Breast epithelium (tissue), 4 donors: ENCODE data around the gene RAB5IF. TPM values are rescaled to one million over a fixed set of nuclear protein-coding genes. Genes with fewer than 3 reads are reported as not detected.
A peak's percentile ranks its signal among the peaks of the same experiment; 100 is the strongest.

Experiments used
- DNase-seq, 2 donors: peaks; one replicate each; pipeline ENCODE4 v3.0.0-alpha.2; 2019; ENCODE audit warnings: low spot score in 2 of 2
- H3K27ac ChIP-seq, 2 donors: fragments of 200-600 bp; sonication (generic) in 1 of 2; one replicate each; pipeline ENCODE4 v1.5.1; 2016 to 2019; ENCODE audit warnings: mild to moderate bottlenecking in 1 of 2
- H3K27me3 ChIP-seq, 2 donors: fragments of 200-600 bp; sonication (generic) in 1 of 2; one replicate each; pipeline versions ENCODE4 v1.5.1 to v1.6.0; 2017 to 2019; ENCODE audit warnings: control low read depth in 1 of 2, mild to moderate bottlenecking in 1 of 2
- H3K36me3 ChIP-seq: fragments of 200-600 bp; one replicate; pipeline ENCODE4 v1.5.1; 2019
- H3K4me1 ChIP-seq, 2 donors: fragments of 200-600 bp; sonication (generic); one replicate each; pipeline ENCODE4 v1.5.1; 2016 to 2019; ENCODE audit warnings: control low read depth in 1 of 2
- H3K4me3 ChIP-seq, 3 donors: fragments of 200-600 bp; sonication (generic); 1 replicate in 2 of 3; 2 replicates in 1 of 3; pipeline ENCODE4 v1.5.1; 2016 to 2019; ENCODE audit warnings: mild to moderate bottlenecking in 3 of 3, moderate library complexity in 2 of 3
- H3K9me3 ChIP-seq, 2 donors: fragments of 200-600 bp; sonication (generic) in 1 of 2; one replicate each; pipeline ENCODE4 v1.5.1; 2016 to 2019; ENCODE audit warnings: control low read depth in 1 of 2
- CTCF ChIP-seq, 3 donors: fragments of 450-650 bp; IDR thresholded peaks; one replicate each; pipeline ENCODE4 v1.5.1; 2016 to 2017; ENCODE audit warnings: antibody characterized with exemption in 3 of 3, mild to moderate bottlenecking in 3 of 3, moderate library complexity in 3 of 3
- POLR2A ChIP-seq: fragments of 450-650 bp; IDR thresholded peaks from one replicate; pipeline ENCODE4 v1.6.1; 2016; ENCODE audit warnings: antibody characterized with exemption, mild to moderate bottlenecking, moderate library complexity
- POLR2AphosphoS5 ChIP-seq, 3 donors: sonication (generic); formaldehyde crosslinking; IDR thresholded peaks; one replicate each; pipeline ENCODE4 v1.6.1; 2017; ENCODE audit warnings: antibody characterized with exemption in 3 of 3
- intact Hi-C: fragments of 100-400 bp; cut with DNase I; formaldehyde crosslinking; loops from one replicate; pipeline ENCODE4 v1.15.1; 2023; ENCODE audit warnings: low total_unique reads
- total RNA-seq, 3 donors: library from RNA; depleted of rRNA; stranded (reverse); fragments of >200 nt; gene quantifications; one replicate each; pipeline ENCODE4 v1.1.0, GENCODE V29; 2016

The RAB5IF gene
- total RNA-seq, 3 donors from 2014 or later: 70.2 to 79.9 (median 77.7) TPM

GRCh38 chr20:36642136-36642535, 36.6 kb downstream of the RAB5IF start:
- no peak for DNase-seq
- H3K27ac ChIP-seq: no peak overlapping the region
- intact Hi-C loops: no loop called here

DNA sequence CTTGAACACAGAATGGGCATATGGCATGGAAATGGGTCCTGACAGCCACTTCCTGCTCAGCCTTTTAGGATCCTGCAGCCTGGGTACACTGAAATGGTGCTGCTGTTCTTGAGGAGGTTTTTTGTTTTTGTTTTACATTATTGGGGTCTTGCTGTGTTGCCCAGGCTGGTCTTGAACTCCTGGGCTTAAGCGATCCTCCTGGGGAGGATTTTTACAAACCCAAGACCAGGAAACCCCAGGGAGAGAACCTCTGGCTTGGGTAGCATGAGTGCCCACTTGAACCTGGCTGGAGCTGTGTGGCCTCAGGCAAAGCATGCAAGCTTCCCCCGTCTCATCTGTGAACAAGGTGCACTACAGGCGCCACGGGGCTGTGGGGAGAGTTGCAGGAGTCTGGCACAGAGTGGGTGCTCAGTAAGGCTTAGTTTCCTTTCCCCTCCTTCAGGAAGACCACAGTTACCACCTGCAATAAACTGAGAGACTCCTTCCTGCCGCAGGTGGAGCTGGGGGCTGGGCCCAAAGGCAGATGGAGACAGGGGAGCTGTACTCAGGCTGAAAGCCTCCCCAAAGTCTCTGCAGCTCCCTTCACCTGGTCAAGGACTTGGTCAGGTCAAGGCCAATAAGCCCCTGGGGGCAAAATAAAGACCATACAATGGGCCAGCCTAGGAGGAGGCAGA, 38.6 kb downstream of the RAB5IF start:
- H3K36me3 ChIP-seq: no peaks in the 10 kb centered on the region
- no peaks in the 10 kb centered on the region for H3K4me1 ChIP-seq
- no peaks in the 10 kb centered on the region for H3K9me3 ChIP-seq
- no peaks in the 10 kb centered on the region for H3K27me3 ChIP-seq
- H3K27ac ChIP-seq: no peak overlapping the region
- TF ChIP-seq CTCF (IDR thresholded peaks at IDR 0.05) (no peak), POLR2A (no peak), POLR2AphosphoS5 (IDR thresholded peaks at IDR 0.05) (no peak)
- DNase-seq: no peak
- intact Hi-C loops: no loop called here
- no peak overlapping the region for H3K4me3 ChIP-seq

More at GRCh38 chr20:36642136-36642535, 36.6 kb downstream of the RAB5IF start:
- no peak for TF ChIP-seq POLR2A
- TF ChIP-seq CTCF (IDR thresholded peaks at IDR 0.05): no peak
- no peak for TF ChIP-seq POLR2AphosphoS5 (IDR thresholded peaks at IDR 0.05)
- no peak overlapping the region for H3K4me3 ChIP-seq
- H3K9me3 ChIP-seq: no peaks in the 10 kb centered on the region
- no peaks in the 10 kb centered on the region for H3K4me1 ChIP-seq
- H3K36me3 ChIP-seq: no peaks in the 10 kb centered on the region
- no peaks in the 10 kb centered on the region for H3K27me3 ChIP-seq

- Histone ChIP-seq H3K4me3 (no peak overlapping the region), H3K27me3 (no peaks in the 10 kb centered on the region), H3K36me3 (no peaks in the 10 kb centered on the region), H3K27ac (no peak overlapping the region), H3K9me3 (no peaks in the 10 kb centered on the region), H3K4me1 (no peaks in the 10 kb centered on the region)
- no peak for DNase-seq
- TF ChIP-seq POLR2AphosphoS5 (IDR thresholded peaks at IDR 0.05) (no peak), POLR2A (no peak), CTCF (IDR thresholded peaks at IDR 0.05) (no peak)
- intact Hi-C loops: no loop called here
These were observed 39.1 kb downstream of the RAB5IF start for GRCh38 chr20:36644706-36645095.

GRCh38 chr20:36645353-36645752, 39.8 kb downstream of the RAB5IF start:
- no peak for TF ChIP-seq POLR2A
- no peak for TF ChIP-seq POLR2AphosphoS5 (IDR thresholded peaks at IDR 0.05)
- TF ChIP-seq CTCF (IDR thresholded peaks at IDR 0.05): no peak
- Histone ChIP-seq H3K27ac (no peak overlapping the region), H3K27me3 (no peaks in the 10 kb centered on the region), H3K36me3 (no peaks in the 10 kb centered on the region), H3K9me3 (no peaks in the 10 kb centered on the region), H3K4me3 (peak overlapping the region in 1 of 3 donors; percentile 13), H3K4me1 (no peaks in the 10 kb centered on the region)
- DNase-seq: no peak
- intact Hi-C loops: no loop called here

- Histone ChIP-seq H3K9me3 (no peaks in the 10 kb centered on the region), H3K4me1 (no peaks in the 10 kb centered on the region), H3K36me3 (no peaks in the 10 kb centered on the region), H3K27ac (no peak within 1 kb of the TSS), H3K27me3 (no peaks in the 10 kb centered on the region), H3K4me3 (peak within 1 kb of the TSS in 1 of 3 donors; percentile 13)
- TF ChIP-seq POLR2A (no peak), POLR2AphosphoS5 (IDR thresholded peaks at IDR 0.05) (no peak), CTCF (IDR thresholded peaks at IDR 0.05) (no peak)
- intact Hi-C loops: no loop called here
- DNase-seq: no peak
These were observed 40.4 kb downstream of the RAB5IF start, which contains the start of gene SLA2 for GRCh38 chr20:36645998-36646397. TSS of gene SLA2 (minus strand) at chr20:36646196. CDS start at chr20:36641335, 4,861 bp downstream.
